GM18861 (cell line): ENCODE measurements around the gene GKAP1.
A peak's percentile ranks its signal among the peaks of the same experiment; 100 is the strongest.
"Not testable (repeated sequence)": the region's sequence is repeated elsewhere in the genome, so short reads cannot be mapped to it uniquely, and the experiment has no call there.

Experiments
- ATAC-seq: cut with Tn5 transposase; IDR thresholded peaks from one replicate; pipeline ENCODE4 v1.9.1; 2021; ENCODE audit not compliant: unreplicated experiment

The GKAP1 gene

GRCh38 chr9:83733739-83734138, 83.8 kb downstream of the GKAP1 start:
- ATAC-seq, result no peak

- not testable (repeated sequence) for ATAC-seq
These were observed 88.8 kb downstream of the GKAP1 start for GRCh38 chr9:83728591-83729368.

- ATAC-seq, result no peak
These were observed 93.1 kb downstream of the GKAP1 start for GRCh38 chr9:83724436-83724835.

- ATAC-seq, result no peak
These were observed 94.7 kb downstream of the GKAP1 start for GRCh38 chr9:83722726-83723495.

- ATAC-seq, result no peak
These were observed 96.1 kb downstream of the GKAP1 start for GRCh38 chr9:83721509-83721908.

- no peak for ATAC-seq
These were observed 101.8 kb downstream of the GKAP1 start for GRCh38 chr9:83715794-83716193.

- no peak for ATAC-seq
These were observed 102.3 kb downstream of the GKAP1 start for GRCh38 chr9:83715221-83715620.

- ATAC-seq, result no peak
These were observed 103.2 kb downstream of the GKAP1 start for GRCh38 chr9:83714329-83714728.

GRCh38 chr9:83708515-83709158, 108.9 kb downstream of the GKAP1 start:
- ATAC-seq, result peak; percentile 60

GRCh38 chr9:83707768-83708514, 109.6 kb downstream of the GKAP1 start, which contains the start of gene UBQLN1:
TSS of gene UBQLN1 (minus strand) at chr9:83707958. CDS start at chr9:83707679, 279 bp downstream.
- ATAC-seq, result peak; percentile 63

- ATAC-seq, result peak; percentile 29
These were observed 110.1 kb downstream of the GKAP1 start for GRCh38 chr9:83707518-83707767.

GRCh38 chr9:83706676-83707517, 110.7 kb downstream of the GKAP1 start:
- peak; percentile 3 for ATAC-seq

GRCh38 chr9:83705219-83705651, 112.3 kb downstream of the GKAP1 start:
- not testable (repeated sequence) for ATAC-seq

- no peak for ATAC-seq
These were observed 115.8 kb downstream of the GKAP1 start for GRCh38 chr9:83701769-83702168.

- no peak for ATAC-seq
These were observed 116.3 kb downstream of the GKAP1 start for GRCh38 chr9:83701286-83701685.

- no peak for ATAC-seq
These were observed 118.0 kb downstream of the GKAP1 start for GRCh38 chr9:83699615-83700014.

- peak; percentile 31 for ATAC-seq
These were observed 118.5 kb downstream of the GKAP1 start for GRCh38 chr9:83698976-83699585.

- no peak for ATAC-seq
These were observed 126.1 kb downstream of the GKAP1 start for GRCh38 chr9:83691492-83691891.
